HepG2 (cell line): ENCODE measurements around the gene PDE1C. TPM values are rescaled to one million over a fixed set of nuclear protein-coding genes. Genes with fewer than 3 reads are reported as not detected.

Experiments
- ATAC-seq: fragments of 200-7000 bp; cut with Tn5 transposase; 3 replicates; pipeline ENCODE4 v1.9.1; 2020; ENCODE audit warnings: mild to moderate bottlenecking, moderate library complexity
- BruUV-seq: library from RNA; stranded (reverse); fragments of 400-500 nt; replicated peaks from 2 replicates; lab custom pipeline; 2021; lab: Mats Ljungman, UMichigan
- CTCF ChIA-PET: fragments of 300-600 bp; formaldehyde crosslinking; extraction: SDS; loops from one replicate; lab custom pipeline; 2021; ENCODE audit warnings: low total read pairs, inconsistent platforms, low intra/inter-chr PET ratio; lab: Yijun Ruan, JAX
- POLR2A ChIA-PET: fragments of 350-600 bp; sonication (Branson Sonifier 250); formaldehyde crosslinking; loops from one replicate; lab custom pipeline; 2020; ENCODE audit warnings: antibody characterized with exemption, inconsistent platforms; lab: Yijun Ruan, JAX
- DNase-seq: peaks from one replicate; pipeline ENCODE4 v3.0.0-alpha.2; 2015; ENCODE audit warnings: low spot score
- FAIRE-seq: peaks from 3 replicates; lab custom pipeline; 2011; peaks lifted over from hg19 to GRCh38; lab: Jason Lieb, UNC
- H2AFZ ChIP-seq: one replicate; pipeline ENCODE4 v1.6.1; 2011; ENCODE audit warnings: low read length, inconsistent platforms
- H3K27ac ChIP-seq: fragments of 300-600 bp; 3 replicates; pipeline ENCODE4 v1.8.0; 2011; ENCODE audit warnings: mixed run types, mild to moderate bottlenecking, mixed read lengths, low read length, inconsistent platforms; ENCODE audit not compliant: insufficient read depth; ENCODE audit errors: extremely low read length
- H3K27me3 ChIP-seq, 2 experiments: fragments of 200-600 bp in 1 of 2; 2 replicates in 1 of 2; 3 replicates in 1 of 2; pipeline versions ENCODE4 v1.6.0 to v1.8.0; 2011; ENCODE audit warnings: low read length in 2 of 2, mild to moderate bottlenecking in 2 of 2, moderate library complexity in 2 of 2, inconsistent platforms in 1 of 2; ENCODE audit not compliant: insufficient read depth in 2 of 2, control insufficient read depth in 1 of 2
- H3K36me3 ChIP-seq, 2 experiments: fragments of 200-600 bp in 1 of 2; replicated peaks in 1 of 2; 2 replicates in 1 of 2; 3 replicates in 1 of 2; pipeline versions ENCODE4 v1.5.1 to v1.8.0; 2011; ENCODE audit warnings: low read length in 2 of 2, inconsistent platforms in 1 of 2; ENCODE audit not compliant: insufficient read depth in 2 of 2, control insufficient read depth in 1 of 2
- H3K4me1 ChIP-seq: 2 replicates; pipeline ENCODE4 v1.5.1; 2012; ENCODE audit warnings: low read length, inconsistent platforms; ENCODE audit not compliant: insufficient read depth
- H3K4me2 ChIP-seq: 2 replicates; pipeline ENCODE4 v1.6.0; 2011; ENCODE audit warnings: low read depth, low read length, inconsistent platforms
- H3K4me3 ChIP-seq, 3 experiments: fragments of 200-600 bp in 1 of 3; sonication (generic), shearing (Covaris generic) in 1 of 3; replicated peaks in 1 of 3; 2 replicates each; pipeline ENCODE4 v1.5.1; 2011 to 2016; ENCODE audit warnings: low read length in 3 of 3, inconsistent platforms in 2 of 3, low read depth in 2 of 3, mild to moderate bottlenecking in 2 of 3, control low read depth in 1 of 3, mixed read lengths in 1 of 3; ENCODE audit not compliant: insufficient read depth in 1 of 3
- H3K79me2 ChIP-seq: one replicate; pipeline ENCODE4 v1.6.1; 2011; ENCODE audit warnings: low read length, inconsistent platforms; ENCODE audit not compliant: insufficient read depth
- H3K9ac ChIP-seq: 2 replicates; pipeline ENCODE4 v1.6.0; 2011; ENCODE audit warnings: mild to moderate bottlenecking, low read depth, low read length, inconsistent platforms; ENCODE audit not compliant: insufficient read depth
- H3K9me3 ChIP-seq: 2 replicates; pipeline ENCODE4 v1.5.1; 2012; ENCODE audit warnings: mild to moderate bottlenecking, low read length
- H4K20me1 ChIP-seq: 2 replicates; pipeline ENCODE4 v1.6.0; 2011; ENCODE audit warnings: inconsistent platforms, mild to moderate bottlenecking, low read length, moderate library complexity; ENCODE audit not compliant: insufficient read depth
- BRD4 ChIP-seq: sonication (generic); formaldehyde crosslinking; IDR thresholded peaks from 2 replicates; pipeline ENCODE4 v1.4.0; 2020; ENCODE audit warnings: missing genetic modification reagents
- DDIT3 ChIP-seq: sonication (generic); formaldehyde crosslinking; IDR thresholded peaks from 2 replicates; pipeline ENCODE4 v1.4.0; 2020; ENCODE audit warnings: mild to moderate bottlenecking, missing genetic modification reagents
- FIP1L1 ChIP-seq: fragments of 200-400 bp; formaldehyde crosslinking; IDR thresholded peaks from 2 replicates; pipeline ENCODE4 v1.6.1; 2018; ENCODE audit warnings: low read depth, mild to moderate bottlenecking, low read length, moderate library complexity, borderline replicate concordance; ENCODE audit not compliant: insufficient read depth
- GATA4 ChIP-seq: sonication (generic); IDR thresholded peaks from 2 replicates; pipeline ENCODE4 v1.6.1; 2016; ENCODE audit warnings: antibody characterized with exemption, low read depth, borderline replicate concordance
- TBP ChIP-seq: sonication (generic); formaldehyde crosslinking; IDR thresholded peaks from 2 replicates; pipeline ENCODE4 v1.5.0; 2020; ENCODE audit warnings: missing genetic modification reagents
- ZNF10 ChIP-seq: sonication (generic); formaldehyde crosslinking; IDR thresholded peaks from 2 replicates; pipeline ENCODE4 v1.4.0; 2020; ENCODE audit warnings: mild to moderate bottlenecking, low read depth, missing genetic modification reagents, borderline replicate concordance
- ZNF101 ChIP-seq: sonication (generic); formaldehyde crosslinking; IDR thresholded peaks from 2 replicates; pipeline ENCODE4 v1.4.0; 2020; ENCODE audit warnings: mild to moderate bottlenecking, low read depth, missing genetic modification reagents, borderline replicate concordance
- ZNF570 ChIP-seq: sonication (generic); formaldehyde crosslinking; IDR thresholded peaks from 2 replicates; pipeline ENCODE4 v1.4.0; 2020; ENCODE audit warnings: mild to moderate bottlenecking, missing genetic modification reagents, borderline replicate concordance
- ZNF576 ChIP-seq: sonication (generic); formaldehyde crosslinking; IDR thresholded peaks from 2 replicates; pipeline ENCODE4 v1.4.0; 2020; ENCODE audit warnings: mild to moderate bottlenecking, missing genetic modification reagents
- WGBS: methylation state at CpG from one replicate; pipeline ENCODE4 v1.1.6; 2017; ENCODE audit warnings: low lambda C conversion rate; 5-methylcytosine and 5-hydroxymethylcytosine counted together
- in situ Hi-C: cut with HindIII; loops from 2 replicates; pipeline ENCODE4 v1.10.0; 2017; ENCODE audit warnings: low pct_unique_long_range_greater_than_20kb; ENCODE audit not compliant: extremely low pct_ligation_motif_present
- intact Hi-C: fragments of 100-400 bp; cut with micrococcal nuclease; formaldehyde crosslinking; loops from one replicate; pipeline ENCODE4 v1.10.0; 2022; ENCODE audit not compliant: unreplicated experiment
- polyA plus RNA-seq, 8 experiments: library from polyadenylated mRNA; depleted of rRNA in 3 of 8; stranded (reverse) in 7 of 8; unstranded in 1 of 8; fragments of >200 nt; fragmentation: Illumina TruSeq in 4 of 8; extraction: Trizol in 4 of 8; gene quantifications; 2 replicates each; pipeline versions ENCODE4 v1.2.1 to v1.2.3, GENCODE V29; 2011 to 2016; ENCODE audit warnings: low read depth in 4 of 8, missing spikeins in 1 of 8, mixed read lengths in 1 of 8; ENCODE audit not compliant: insufficient read depth in 1 of 8
- total RNA-seq, 5 experiments: library from RNA; depleted of rRNA; stranded (reverse); fragments of >200 nt; fragmentation: Illumina TruSeq; extraction: Trizol; gene quantifications; 2 replicates each; pipeline ENCODE4 v1.2.3, GENCODE V29; 2016; ENCODE audit warnings: low read depth in 1 of 5

PDE1C gene
- total and polyA plus RNA-seq, 2 of the 13 experiments (the other 11 are each of a cell fraction or from before 2014, with no cell fraction given), result not detected

GRCh38 chr7:32104766-32105165, 34.6 kb upstream of the PDE1C start:
- 2% methylated on average over 2 of the region's 2 CpGs for WGBS
- Histone ChIP-seq H2AFZ (no peak overlapping the region), H3K79me2 (no peaks in the 10 kb centered on the region), H3K27ac (no peak overlapping the region), H3K4me1 (no peaks in the 10 kb centered on the region), H3K27me3 (no peaks in the 10 kb centered on the region), H3K9me3 (no peaks in the 10 kb centered on the region), H3K4me3 (no peak overlapping the region), H3K4me2 (no peak overlapping the region), H4K20me1 (no peaks in the 10 kb centered on the region), H3K9ac (no peak overlapping the region), H3K36me3 (no peaks in the 10 kb centered on the region)
- ChIA-PET POLR2A (no interaction called here), CTCF (no interaction called here)
- ATAC-seq (no peak), FAIRE-seq (no peak), DNase-seq (no peak)
- intact Hi-C loops (no loop called here), in situ Hi-C loops (no loop called here)
- no peak for TF ChIP-seq DDIT3 (CRISPR knock-in tag)
- TF ChIP-seq GATA4, result no peak
- TF ChIP-seq BRD4 (CRISPR knock-in tag), result no peak
- TF ChIP-seq ZNF576, result no peak
- TF ChIP-seq ZNF101 (CRISPR knock-in tag), result no peak
- TF ChIP-seq TBP (CRISPR knock-in tag), result no peak
- TF ChIP-seq FIP1L1, result no peak
- no peak for TF ChIP-seq ZNF10 (CRISPR knock-in tag)
- BruUV-seq, result no TSS peak

- H2AFZ ChIP-seq, result no peak overlapping the region
- intact Hi-C loops (no loop called here), in situ Hi-C loops (no loop called here)
- BruUV-seq, result no TSS peak
- H3K79me2 ChIP-seq, result no peaks in the 10 kb centered on the region
- no peak overlapping the region for H3K4me3 ChIP-seq
- CTCF ChIA-PET, result no interaction called here
- no peaks in the 10 kb centered on the region for H3K27me3 ChIP-seq
- H4K20me1 ChIP-seq, result no peaks in the 10 kb centered on the region
- H3K4me2 ChIP-seq, result no peak overlapping the region
- H3K36me3 ChIP-seq, result no peaks in the 10 kb centered on the region
- H3K27ac ChIP-seq, result no peak overlapping the region
- 5% methylated on average over 3 of the region's 4 CpGs for WGBS
- H3K9me3 ChIP-seq, result no peaks in the 10 kb centered on the region
- ATAC-seq, result no peak
- FAIRE-seq, result no peak
- H3K4me1 ChIP-seq, result no peaks in the 10 kb centered on the region
- POLR2A ChIA-PET, result no interaction called here
- no peak for TF ChIP-seq ZNF570
- H3K9ac ChIP-seq, result no peak overlapping the region
- no peak for DNase-seq
Observed at GRCh38 chr7:32103361-32103760, 33.2 kb upstream of the PDE1C start.
